Measurements from ENCODE around the gene ANKRD17.
"Not testable (repeated sequence)": the region's sequence is repeated elsewhere in the genome, so short reads cannot be mapped to it uniquely, and the experiment has no call there.

Gene ANKRD17

GRCh38 chr4:73250642-73251041, 8.0 kb downstream of the ANKRD17 start:
- no peak overlapping the region for H3K4me3 ChIP-seq (ENCODE audit: low read depth, low read length)
- DNase-seq (ENCODE audit: low read depth): no peak

GRCh38 chr4:73248821-73249220, 9.8 kb downstream of the ANKRD17 start:
- DNase-seq (ENCODE audit: low read depth): no peak
- no peak overlapping the region for H3K4me3 ChIP-seq (ENCODE audit: low read depth, low read length)

DNA sequence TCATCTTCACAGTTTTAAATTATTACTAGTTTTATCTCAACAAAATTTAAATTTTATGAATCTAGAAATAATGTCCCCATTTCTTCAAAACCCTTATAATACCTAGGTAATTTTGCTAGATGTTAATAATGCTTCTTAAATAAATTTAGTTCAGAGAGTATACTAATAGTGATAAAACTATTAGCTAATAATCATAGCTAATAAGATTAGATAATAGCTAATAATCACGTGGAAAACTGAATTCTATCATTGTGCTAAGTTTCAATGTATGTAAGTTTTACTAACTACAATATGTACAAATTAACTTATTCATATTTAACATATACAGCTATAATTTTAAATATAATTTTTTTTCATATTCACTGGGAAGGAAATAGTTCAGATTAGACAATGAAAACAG, 10.2 kb downstream of the ANKRD17 start:
- no peak for DNase-seq (ENCODE audit: low read depth)
- no peak overlapping the region for H3K4me3 ChIP-seq (ENCODE audit: low read depth, low read length)

GRCh38 chr4:73247100-73247499, 11.5 kb downstream of the ANKRD17 start:
- DNase-seq (ENCODE audit: low read depth): no peak
- H3K4me3 ChIP-seq (ENCODE audit: low read depth, low read length): no peak overlapping the region

DNA sequence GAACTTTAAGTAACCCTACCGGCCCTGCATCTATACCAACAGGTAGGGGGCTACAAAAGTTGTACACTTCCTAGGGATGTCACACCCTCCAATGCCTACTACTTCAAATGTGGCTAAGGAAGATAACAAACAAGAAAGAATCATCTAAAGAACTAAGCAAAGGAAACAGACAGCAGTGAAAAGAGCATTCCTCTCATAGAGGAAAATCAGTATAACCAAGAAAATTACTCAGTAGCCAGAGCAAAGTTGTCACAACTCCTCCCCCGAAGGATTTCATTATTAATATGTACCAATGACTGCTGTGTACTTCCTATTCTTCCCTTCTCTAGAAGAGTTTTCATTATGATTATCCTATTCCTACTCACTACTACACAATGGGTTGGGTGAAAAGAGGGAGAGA, 12.6 kb downstream of the ANKRD17 start:
- H3K4me3 ChIP-seq (ENCODE audit: low read depth, low read length): no peak overlapping the region
- DNase-seq (ENCODE audit: low read depth): no peak

GRCh38 chr4:73244945-73245601, 13.5 kb downstream of the ANKRD17 start:
- H3K4me3 ChIP-seq (ENCODE audit: low read depth, low read length): no peak overlapping the region
- DNase-seq (ENCODE audit: low read depth): no peak

DNA sequence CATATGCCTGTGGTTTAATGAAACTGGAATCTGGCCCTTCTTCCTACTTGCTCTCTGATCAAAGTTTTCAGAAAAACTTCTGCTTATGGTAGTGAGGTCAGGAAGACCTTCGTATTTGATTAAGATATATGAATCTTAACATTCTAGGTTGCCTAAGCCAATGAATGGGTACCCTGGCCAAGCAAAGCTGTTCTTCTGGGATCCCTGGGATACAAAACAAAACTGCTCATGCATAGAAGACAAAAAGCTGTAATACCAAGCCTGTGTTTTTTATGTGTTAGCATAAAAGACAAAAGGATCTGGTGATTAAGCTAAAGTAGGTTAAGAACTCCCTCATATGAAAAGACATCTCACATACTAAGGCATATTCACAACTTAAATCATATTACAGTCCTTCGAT, 21.6 kb downstream of the ANKRD17 start:
- H3K4me3 ChIP-seq (ENCODE audit: low read depth, low read length): no peak overlapping the region
- no peak for DNase-seq (ENCODE audit: low read depth)

GRCh38 chr4:73236151-73236550, 22.4 kb downstream of the ANKRD17 start:
- no peak for DNase-seq (ENCODE audit: low read depth)
- H3K4me3 ChIP-seq (ENCODE audit: low read depth, low read length): no peak overlapping the region

DNA sequence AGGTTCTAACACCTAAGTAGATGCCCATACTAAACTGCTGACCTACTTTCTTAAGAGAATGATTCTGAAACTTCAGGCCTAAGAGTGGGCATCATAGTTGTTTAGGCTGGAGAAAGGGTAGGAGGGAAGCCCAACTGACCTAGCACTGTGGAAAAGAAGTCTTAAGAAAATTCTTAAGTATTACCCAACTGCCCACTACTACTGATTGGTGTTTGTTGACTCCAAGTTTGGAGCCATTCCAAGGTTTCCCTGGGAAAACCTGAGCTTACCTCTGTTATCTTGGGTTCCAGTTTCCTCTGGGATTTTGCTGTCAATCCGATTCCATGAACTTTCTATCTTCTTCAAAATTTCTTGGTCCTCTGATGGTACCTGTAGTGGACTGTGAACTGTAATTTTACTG, 23.9 kb downstream of the ANKRD17 start:
- no peak overlapping the region for H3K4me3 ChIP-seq (ENCODE audit: low read depth, low read length)
- no peak for DNase-seq (ENCODE audit: low read depth)

- no peak for DNase-seq (ENCODE audit: low read depth)
- no peak overlapping the region for H3K4me3 ChIP-seq (ENCODE audit: low read depth, low read length)
Observed at GRCh38 chr4:73231518-73232487, 26.8 kb downstream of the ANKRD17 start.

- DNase-seq (ENCODE audit: low read depth): no peak
- no peak overlapping the region for H3K4me3 ChIP-seq (ENCODE audit: low read depth, low read length)
Observed at GRCh38 chr4:73230865-73231517, 27.6 kb downstream of the ANKRD17 start.

GRCh38 chr4:73228800-73229199, 29.8 kb downstream of the ANKRD17 start:
- H3K4me3 ChIP-seq (ENCODE audit: low read depth, low read length); DNase-seq (ENCODE audit: low read depth): not testable (repeated sequence)

DNA sequence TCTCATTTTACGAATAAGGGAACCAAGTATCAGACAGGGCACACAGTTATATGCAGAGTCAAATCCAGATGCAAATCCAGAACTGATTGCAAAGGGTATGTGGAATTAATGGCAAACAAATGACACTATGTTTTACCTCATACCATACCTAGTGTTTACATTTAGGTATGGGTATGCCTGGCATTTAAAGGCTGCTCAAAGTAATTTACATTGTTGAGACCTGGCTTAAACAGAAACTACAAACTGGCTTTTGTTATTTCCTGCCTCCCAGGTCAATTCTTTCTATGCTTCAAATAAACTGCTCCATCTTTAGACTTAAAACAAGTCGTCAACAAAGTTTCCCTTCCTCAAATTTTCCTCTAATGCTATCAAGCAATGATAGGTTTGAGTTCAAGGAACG, 33.7 kb downstream of the ANKRD17 start:
- no peak for DNase-seq (ENCODE audit: low read depth)
- no peak overlapping the region for H3K4me3 ChIP-seq (ENCODE audit: low read depth, low read length)

DNA sequence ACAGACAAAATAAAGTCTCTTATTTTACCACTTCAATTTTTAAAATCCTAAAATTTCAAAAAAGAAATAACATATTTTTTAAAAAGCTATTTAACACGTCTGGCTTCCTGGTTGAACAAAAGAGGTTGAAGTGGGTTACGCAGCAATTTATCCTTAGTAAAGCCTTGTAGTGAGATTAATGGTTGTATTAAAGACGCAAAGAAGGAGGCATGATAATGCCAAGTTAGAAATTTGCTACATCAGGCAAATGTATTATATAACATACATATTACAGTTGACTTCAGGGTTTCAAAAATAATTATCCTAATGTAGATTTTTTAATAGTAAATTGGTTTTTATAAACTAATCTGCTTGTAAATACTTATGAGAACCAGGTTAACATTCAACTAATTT, 35.3 kb downstream of the ANKRD17 start:
- H3K4me3 ChIP-seq (ENCODE audit: low read depth, low read length): peak overlapping the region; percentile 26
- DNase-seq (ENCODE audit: low read depth): no peak

DNA sequence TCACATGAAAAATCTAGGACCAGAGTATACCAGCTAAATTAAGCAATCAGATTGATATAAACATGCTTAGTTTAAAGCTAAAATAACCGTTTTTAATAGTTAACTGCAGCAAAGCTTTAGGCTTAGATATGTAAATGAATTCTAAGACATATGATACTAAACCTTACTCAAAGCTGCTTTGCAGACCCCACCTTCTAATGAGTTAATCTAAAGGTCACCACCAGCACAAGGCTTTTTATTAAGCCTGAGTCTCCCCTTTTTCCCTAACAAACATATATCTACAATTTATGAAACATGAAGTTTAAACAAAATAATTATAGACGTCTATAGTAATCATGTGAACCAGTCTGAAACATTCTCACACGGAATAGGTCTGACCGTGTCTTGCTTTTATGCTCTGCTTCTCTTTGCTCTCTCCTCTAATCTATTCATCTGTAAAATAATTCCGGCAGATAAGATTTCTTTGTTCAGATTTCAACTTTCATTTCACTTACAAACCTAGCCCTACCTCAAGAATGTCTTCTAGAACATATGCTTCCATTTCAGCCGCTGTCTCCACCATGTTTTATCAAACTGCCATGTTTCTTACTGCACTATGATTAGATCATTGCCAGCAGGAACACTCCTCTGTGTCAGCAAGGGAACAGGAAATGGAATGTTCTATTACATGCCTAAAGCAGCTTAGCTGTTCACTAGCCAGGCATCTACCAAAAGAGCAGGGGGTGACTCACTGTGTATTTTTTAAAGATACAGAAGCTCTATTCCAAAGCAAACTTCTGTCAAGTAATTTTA, 35.9 kb downstream of the ANKRD17 start:
- peak; percentile 91 for DNase-seq (ENCODE audit: low read depth)
- peak overlapping the region; percentile 61 for H3K4me3 ChIP-seq (ENCODE audit: low read depth, low read length)

GRCh38 chr4:73221734-73222133, 36.9 kb downstream of the ANKRD17 start:
- no peak for DNase-seq (ENCODE audit: low read depth)
- H3K4me3 ChIP-seq (ENCODE audit: low read depth, low read length): peak overlapping the region; percentile 61

DNA sequence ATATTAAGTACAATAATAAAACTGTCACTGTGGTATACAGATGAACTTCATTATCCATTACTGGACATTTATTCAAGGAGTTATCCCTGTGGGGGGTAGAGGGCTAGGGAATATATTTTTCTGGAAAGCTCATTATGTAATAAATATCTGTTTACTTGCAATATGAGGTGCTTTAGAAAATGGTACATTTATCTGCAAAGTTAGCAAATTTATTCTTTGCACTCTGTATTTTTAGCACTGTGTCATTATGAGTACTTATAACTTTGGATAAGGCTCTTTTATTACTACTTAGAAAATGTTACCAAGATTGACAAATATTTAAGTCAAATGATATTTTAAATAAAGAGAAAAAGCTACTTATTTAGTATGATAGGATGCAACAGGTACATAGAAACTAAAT, 37.8 kb downstream of the ANKRD17 start:
- no peak overlapping the region for H3K4me3 ChIP-seq (ENCODE audit: low read depth, low read length)
- DNase-seq (ENCODE audit: low read depth): no peak

GRCh38 chr4:73213916-73214653, 44.5 kb downstream of the ANKRD17 start:
- H3K4me3 ChIP-seq (ENCODE audit: low read depth, low read length): no peak overlapping the region
- DNase-seq (ENCODE audit: low read depth): no peak

All from skeletal muscle cell (primary cell).